Measurements from ENCODE around the gene CCDC8. TPM values are rescaled to one million over a fixed set of nuclear protein-coding genes. Genes with fewer than 3 reads are reported as not detected.
"Not testable (repeated sequence)": the region's sequence is repeated elsewhere in the genome, so short reads cannot be mapped to it uniquely, and the experiment has no call there.

Gene CCDC8, protein sequence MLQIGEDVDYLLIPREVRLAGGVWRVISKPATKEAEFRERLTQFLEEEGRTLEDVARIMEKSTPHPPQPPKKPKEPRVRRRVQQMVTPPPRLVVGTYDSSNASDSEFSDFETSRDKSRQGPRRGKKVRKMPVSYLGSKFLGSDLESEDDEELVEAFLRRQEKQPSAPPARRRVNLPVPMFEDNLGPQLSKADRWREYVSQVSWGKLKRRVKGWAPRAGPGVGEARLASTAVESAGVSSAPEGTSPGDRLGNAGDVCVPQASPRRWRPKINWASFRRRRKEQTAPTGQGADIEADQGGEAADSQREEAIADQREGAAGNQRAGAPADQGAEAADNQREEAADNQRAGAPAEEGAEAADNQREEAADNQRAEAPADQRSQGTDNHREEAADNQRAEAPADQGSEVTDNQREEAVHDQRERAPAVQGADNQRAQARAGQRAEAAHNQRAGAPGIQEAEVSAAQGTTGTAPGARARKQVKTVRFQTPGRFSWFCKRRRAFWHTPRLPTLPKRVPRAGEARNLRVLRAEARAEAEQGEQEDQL
- 29.1 TPM for polyA plus RNA-seq (2013, experiment 1 of 2; ENCODE audit: insufficient read length)
- 28.5 TPM for polyA plus RNA-seq (2013, experiment 2 of 2; ENCODE audit: insufficient read length)

DNA sequence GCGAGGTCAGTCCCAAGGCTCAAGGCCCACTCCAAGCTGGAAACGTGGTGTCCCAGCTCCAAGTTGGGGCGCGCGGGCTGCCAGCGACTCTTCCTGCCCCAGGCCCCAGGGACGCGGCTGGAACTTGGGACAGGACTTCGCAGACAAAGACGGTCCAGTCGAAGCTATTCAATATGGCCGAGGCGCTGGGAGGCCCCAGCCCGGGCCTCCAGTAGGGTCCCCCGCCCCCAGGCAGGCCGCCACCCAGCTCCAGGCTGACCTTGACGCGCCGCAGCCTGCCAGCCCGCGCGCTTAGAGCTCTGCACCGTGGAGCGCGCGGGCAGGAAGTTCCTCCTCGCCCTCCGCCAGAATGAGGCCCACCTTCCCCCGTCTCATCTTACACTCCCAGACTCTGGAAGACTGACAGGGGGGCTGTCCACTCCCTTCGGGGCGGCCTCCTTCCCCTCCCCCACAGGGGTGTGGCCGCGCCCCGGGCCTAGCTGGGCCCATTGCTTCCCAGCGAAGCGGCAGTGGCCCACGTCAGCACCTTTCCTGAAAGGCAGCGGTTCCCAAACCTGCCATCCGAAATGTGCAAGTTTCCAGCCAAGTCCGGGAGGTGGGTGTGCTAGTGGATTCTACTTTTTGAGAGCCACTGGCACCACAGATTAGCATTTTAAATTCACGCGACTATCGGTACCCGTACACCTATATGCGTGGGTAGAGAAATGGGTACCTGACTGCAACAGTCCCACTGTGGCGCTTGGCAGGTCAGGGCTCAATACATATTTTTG, at the start of gene CCDC8:
CCDC8 (minus strand) TSS at position 303 of the 770 bp plus-strand sequence. CDS start 754 bp downstream, outside the sequence.
- peak; percentile 98 for DNase-seq

- no peak for DNase-seq
Measured at GRCh38 chr19:46461537-46461936, 48.2 kb upstream of the CCDC8 start.

GRCh38 chr19:46460981-46461380, 47.6 kb upstream of the CCDC8 start:
- DNase-seq, result no peak

- no peak for DNase-seq
Measured at GRCh38 chr19:46460055-46460454, 46.7 kb upstream of the CCDC8 start.

GRCh38 chr19:46456930-46457329, 43.6 kb upstream of the CCDC8 start:
- no peak for DNase-seq

DNA sequence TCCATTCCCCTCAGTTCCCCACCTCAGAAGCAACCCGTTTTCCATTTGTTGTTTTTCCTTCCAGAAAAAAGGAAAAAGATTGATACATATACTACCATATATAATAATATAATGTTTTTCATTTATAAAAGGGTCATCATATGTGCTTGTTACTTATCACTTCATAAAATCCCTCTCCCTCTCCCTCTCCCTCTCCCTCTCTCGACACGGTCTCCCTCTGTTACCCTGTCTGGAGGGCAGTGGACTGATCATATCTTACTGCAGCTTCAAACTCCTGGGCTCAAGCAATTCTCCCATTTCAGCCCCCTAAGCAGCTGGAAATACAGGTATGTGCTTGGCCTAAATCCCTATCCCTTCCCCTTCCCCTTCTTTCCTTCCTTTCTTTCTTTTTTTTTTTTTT, 40.9 kb upstream of the CCDC8 start:
- DNase-seq, result no peak

GRCh38 chr19:46453661-46454060, 40.3 kb upstream of the CCDC8 start:
- DNase-seq, result no peak

DNA sequence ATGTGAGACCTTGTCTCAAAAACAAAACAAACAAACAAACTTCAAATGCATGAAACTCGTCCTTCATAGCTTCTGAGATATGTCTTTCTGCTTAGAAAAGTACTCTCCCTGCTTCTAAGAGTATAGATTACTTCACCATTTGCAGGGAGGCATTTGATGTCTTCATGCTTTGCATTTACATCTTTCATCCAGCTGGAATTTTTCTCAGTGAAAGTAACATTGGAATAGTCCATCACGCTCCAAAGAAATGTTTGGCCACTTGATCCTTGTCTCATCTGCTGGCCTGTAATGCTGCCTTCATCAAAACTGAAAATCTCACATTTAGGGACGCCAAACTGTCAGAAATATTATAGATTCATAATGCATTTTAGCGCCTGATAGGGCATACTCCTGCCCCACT, 38.8 kb upstream of the CCDC8 start:
- DNase-seq, result no peak

- no peak for DNase-seq
Measured at GRCh38 chr19:46451352-46451751, 38.0 kb upstream of the CCDC8 start.

GRCh38 chr19:46450737-46451136, 37.4 kb upstream of the CCDC8 start:
- no peak for DNase-seq

GRCh38 chr19:46449228-46449627, 35.9 kb upstream of the CCDC8 start:
- DNase-seq, result no peak

DNA sequence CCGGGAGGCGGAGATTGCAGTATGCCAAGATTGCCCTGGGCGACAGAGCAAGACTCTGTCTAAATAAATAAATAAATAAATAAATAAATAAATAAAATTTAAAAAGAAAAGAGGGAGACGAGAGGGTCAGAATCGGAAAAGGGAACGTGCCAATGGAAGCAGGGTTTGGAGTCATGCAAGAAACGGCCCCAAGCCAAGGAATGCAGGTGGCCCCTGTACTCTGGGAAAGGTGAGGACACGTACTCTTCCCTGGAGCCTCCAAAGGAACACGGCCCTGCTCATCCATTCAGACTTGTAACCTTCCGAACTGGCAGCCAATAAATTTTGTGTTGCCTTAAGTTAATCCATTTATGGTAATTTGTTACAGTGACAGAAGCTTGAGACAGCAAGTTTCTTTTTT, 35.2 kb upstream of the CCDC8 start:
- no peak for DNase-seq

DNA sequence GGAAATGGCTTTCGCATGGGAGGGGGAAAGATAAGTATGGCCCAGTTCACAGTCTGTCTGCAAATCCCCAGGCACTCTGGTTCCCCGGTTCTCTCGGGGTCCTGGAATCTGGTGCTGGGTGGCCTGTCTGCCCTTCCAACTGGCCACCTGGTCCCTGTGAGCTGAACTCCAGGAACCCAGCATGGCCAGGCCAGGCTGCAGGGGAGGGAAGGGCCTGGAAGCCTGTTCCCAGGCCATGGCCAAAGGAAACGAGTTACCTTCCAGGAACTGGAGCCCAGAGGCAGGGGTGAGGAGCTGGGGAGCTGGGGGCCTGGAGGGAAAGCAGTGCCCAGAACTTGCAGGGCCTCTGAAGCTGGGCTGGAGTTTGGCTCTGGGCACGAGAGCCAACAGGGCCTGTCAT, 34.5 kb upstream of the CCDC8 start:
- DNase-seq, result no peak

- no peak for DNase-seq
Measured at GRCh38 chr19:46447006-46447405, 33.6 kb upstream of the CCDC8 start.

DNA sequence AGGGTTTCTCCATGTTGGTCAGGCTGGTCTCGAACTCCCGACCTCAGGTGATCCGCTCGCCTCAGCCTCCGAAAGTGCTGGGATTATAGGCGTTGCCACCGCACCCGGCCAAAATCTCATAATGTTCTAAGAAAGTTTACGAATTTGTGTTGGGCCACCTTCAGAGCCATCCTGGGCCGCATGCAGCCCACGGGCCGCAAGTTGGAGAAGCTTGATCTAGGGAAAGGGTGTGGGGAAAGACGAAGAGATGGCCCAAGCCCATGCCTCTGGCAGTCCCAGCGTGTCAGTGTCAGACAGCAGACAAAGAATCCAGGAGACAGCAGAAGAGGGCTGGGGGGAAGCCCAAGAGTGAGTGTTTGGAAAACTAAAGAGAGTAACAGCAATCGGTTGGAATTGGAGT, 32.7 kb upstream of the CCDC8 start:
- no peak for DNase-seq

DNA sequence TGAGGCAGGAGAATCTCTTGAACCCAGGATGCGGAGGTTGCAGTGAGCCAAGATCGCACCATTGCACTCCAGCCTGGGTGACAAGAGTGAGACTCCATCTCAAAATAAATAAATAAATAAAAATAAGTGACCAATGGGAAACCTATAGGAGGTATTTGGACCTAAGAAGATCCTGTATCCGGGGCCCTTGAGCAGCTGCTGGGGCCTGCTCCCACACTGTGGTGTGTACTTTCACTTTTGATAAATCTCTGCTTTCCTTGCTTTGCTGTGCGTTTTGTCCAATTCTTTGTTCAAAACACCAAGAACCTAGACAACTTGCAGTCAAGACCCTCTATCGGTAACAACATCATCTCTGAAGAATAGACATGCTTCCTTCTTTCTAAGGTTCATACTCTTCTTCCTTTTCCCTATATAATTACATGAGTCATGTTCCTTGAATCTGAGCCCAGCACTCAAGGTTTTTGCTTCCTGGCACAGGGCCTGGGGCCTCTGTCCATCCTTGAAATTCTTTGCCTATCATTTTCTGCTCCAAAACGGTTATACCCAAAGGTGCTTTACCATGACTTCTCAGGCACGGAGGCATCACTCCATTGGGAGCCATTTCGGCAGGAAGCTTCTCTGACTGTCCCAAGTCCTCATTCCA, 29.6 kb upstream of the CCDC8 start:
- peak; percentile 73 for DNase-seq

DNA sequence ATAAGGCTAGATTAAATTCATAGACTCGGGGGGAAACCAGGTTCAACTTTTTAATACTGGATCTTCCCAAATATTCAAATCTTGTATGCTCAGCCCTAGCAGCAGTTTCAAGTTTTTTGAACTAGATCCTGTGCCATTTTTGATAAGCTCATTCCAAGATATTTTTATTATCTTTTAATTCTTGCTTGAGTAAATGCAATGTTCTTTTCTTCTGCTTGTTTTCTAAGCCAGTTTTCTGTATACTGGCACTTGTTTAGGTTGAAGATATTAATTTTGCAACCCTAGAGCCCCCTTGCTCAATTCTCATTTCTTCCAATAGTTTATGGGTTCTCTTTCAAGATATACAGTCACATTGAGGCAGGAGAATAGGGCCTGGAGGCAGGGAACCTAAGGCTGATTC, 28.5 kb upstream of the CCDC8 start:
- no peak for DNase-seq

DNA sequence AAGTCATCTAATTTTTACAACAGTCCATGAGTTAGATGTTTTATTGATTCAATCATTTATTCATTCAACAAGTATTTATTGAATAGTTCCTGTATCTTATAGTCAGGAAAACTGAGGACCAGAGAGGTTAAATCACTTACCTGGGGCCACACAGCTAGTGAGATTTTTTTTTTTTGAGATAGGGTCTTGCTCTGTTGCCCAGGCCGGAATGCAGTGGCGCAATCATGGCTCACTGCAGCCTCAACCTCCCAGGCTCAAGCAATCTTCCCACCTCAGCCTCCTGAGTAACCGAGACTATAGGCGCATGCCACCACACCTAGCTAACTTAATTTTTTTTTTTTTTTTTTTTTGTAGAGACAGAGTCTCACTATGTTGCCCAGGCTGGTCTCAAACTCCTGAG, 22.3 kb upstream of the CCDC8 start:
- not testable (repeated sequence) for DNase-seq

GRCh38 chr19:46435009-46435408, 21.6 kb upstream of the CCDC8 start:
- no peak for DNase-seq

GRCh38 chr19:46433470-46433869, 20.1 kb upstream of the CCDC8 start:
- not testable (repeated sequence) for DNase-seq

DNA sequence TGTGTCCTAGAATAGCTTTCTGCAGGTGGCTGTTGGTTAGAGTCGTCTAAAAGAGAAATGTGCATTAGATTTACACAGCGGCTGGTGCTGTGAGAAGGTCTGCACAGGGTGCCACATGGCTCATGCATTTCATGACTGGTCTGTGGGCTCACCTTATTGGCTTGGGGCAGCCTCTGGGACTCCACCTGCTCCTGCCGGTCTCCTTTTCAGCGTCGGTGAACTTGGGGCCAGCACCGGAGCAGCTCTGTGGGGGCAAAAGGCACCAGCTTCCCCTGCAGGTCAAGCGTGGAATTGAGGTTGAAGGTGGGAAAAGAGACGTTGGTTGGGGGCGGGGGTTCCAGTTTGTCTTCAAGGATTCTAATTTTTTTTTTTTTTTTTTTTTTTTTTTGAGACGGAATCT, 18.5 kb upstream of the CCDC8 start:
- DNase-seq, result no peak

DNA sequence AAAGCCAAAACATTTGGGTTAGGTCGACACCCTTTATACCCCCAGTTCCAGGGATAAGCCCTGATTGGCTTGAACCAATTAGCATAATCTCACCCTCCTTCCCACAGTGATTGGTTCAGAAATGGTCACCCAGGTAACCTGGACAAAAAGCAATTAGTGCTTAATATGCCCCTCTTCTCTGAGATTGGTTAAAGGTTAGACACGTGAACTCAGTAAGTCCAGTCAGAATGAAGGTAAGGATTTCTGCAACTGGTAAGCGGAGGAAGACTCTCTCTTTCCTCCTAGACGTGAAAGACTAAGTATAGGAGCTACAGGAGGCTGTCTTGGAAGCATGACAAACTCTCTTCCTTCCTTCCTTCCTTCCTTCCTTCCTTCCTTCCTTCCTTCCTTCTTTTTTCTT, 16.6 kb upstream of the CCDC8 start:
- no peak for DNase-seq

Measured in fibroblast of skin of scalp (primary cell).